ENCODE data around the gene GRAMD2A. TPM values are rescaled to one million over a fixed set of nuclear protein-coding genes. Genes with fewer than 3 reads are reported as not detected.

Gene GRAMD2A
- total RNA-seq: 0.72 TPM in 1 of 2 replicates, not detected in the other

GRCh38 chr15:72197460-72198355 is at the start of gene GRAMD2A:
Gene GRAMD2A, minus strand, starts transcription at chr15:72197787.

GRCh38 chr15:72231066-72231832 is 33.7 kb upstream of the GRAMD2A start, which contains the start of gene PKM:
Gene PKM, minus strand, starts transcription at chr15:72231190. Its CDS starts 12,093 bp downstream, at chr15:72219097.

GRCh38 chr15:72118017-72118978 is 79.3 kb downstream of the GRAMD2A start, which contains the start of the genes MYO9A and SENP8:
Gene MYO9A, minus strand, starts transcription at chr15:72118150. Its CDS starts 71,587 bp downstream, at chr15:72046563.
Gene SENP8, plus strand, starts transcription at chr15:72118403. Its CDS starts 21,221 bp downstream, at chr15:72139624.

Other genes with a start within 250 kb of the GRAMD2A start
- 42.4 and 43.9 TPM in 2 replicates for gene MYO9A, start 79.6 kb downstream of the GRAMD2A start, total RNA-seq
- gene SENP8, start 79.4 kb downstream of the GRAMD2A start, total RNA-seq: 1.1 and 1.9 TPM in 2 replicates
- 1,320 and 1,470 TPM in 2 replicates for gene PKM, start 33.4 kb upstream of the GRAMD2A start, total RNA-seq
- 17.7 and 20.4 TPM in 2 replicates for gene PARP6, start 74.8 kb upstream of the GRAMD2A start, total RNA-seq
- 0.07 TPM in 1 of 2 replicates, not detected in the other for gene CELF6, start 122.4 kb upstream of the GRAMD2A start, total RNA-seq
- 41.2 and 53.2 TPM in 2 replicates for gene HEXA, start 178.2 kb upstream of the GRAMD2A start, total RNA-seq
- gene TMEM202, start 200.5 kb upstream of the GRAMD2A start, total RNA-seq: not detected in 2 replicates